GM21529 (cell line): ENCODE measurements around the gene TSR3.
A peak's percentile ranks its signal among the peaks of the same experiment; 100 is the strongest.

Experiments
- ATAC-seq: cut with Tn5 transposase; IDR thresholded peaks from one replicate; pipeline ENCODE4 v1.9.1; 2021; ENCODE audit not compliant: unreplicated experiment

TSR3 gene

DNA sequence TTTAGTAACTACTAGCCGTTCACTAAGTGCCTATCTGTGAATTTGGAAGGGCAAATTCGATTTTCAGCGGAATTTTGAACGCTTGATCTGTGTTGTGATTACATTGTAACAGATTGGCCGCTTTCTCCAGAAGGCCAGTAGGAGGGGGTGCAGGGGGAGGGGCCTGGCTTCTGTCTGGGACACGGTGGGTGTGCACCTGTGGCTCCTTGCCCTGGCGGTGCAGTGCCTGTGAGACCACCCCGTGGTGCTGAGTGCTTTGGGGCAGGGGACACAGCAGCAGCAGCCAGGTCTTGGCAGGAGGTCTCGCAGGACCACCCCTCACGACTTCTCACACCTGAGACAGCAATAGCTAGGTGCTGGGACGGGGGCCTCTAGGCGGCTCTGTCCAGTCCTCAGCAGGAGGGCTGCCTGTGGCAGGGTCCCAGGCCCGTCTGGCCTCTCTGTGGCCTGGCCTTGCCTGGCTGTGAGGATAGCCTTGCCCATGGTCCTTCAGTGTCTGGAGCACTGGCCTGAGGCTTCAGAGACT, 40.4 kb downstream of the TSR3 start:
- no peak for ATAC-seq

- no peak for ATAC-seq
Observed at GRCh38 chr16:1310832-1311200, 40.9 kb downstream of the TSR3 start.

DNA sequence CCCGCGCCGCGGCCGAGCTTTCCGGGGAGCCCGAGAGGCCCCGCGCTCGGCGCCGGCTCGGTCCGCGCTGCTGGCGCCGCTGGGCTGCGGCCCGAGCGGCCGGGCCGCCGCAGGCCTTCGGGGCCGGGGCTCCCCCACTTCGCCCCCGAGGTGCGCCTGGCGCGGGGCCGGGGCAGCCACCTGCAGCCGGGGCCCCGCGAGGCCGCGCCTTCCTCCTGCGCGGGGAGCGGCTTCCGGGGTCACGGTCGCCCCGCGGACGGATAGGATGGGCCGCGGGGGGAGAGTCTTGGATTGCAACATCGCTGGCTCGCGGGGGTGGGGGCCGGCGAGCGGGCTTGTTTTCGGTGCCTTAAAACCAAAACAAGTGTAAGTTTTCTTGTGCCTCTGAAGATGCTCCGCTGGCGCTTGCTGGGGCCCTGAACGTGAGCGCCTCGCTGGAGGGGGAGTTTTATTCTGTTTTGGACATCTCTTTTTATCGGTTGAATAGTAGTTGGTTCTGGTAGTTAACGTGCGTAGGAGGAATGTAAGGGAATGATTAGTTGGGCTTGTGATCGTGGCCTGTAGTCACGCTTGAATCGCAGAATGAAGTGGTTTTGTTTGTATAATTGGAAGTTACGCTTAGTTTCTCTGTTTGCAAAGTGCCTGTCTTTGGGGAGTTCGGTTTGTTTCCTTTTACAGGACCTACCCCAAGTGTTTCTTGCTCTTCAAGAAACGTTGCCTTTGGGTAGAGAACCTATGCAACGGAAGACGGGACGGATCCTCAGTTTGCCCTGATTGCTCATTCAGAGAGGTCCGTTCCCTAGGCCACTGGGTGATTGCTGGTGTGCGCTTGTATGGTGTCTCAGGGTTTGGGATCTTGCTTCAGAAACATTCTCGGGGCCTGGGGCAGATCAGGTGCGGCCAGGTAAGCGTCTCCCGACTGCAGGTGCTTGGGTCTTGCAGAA, 41.5 kb downstream of the TSR3 start:
- peak; percentile 6 for ATAC-seq

DNA sequence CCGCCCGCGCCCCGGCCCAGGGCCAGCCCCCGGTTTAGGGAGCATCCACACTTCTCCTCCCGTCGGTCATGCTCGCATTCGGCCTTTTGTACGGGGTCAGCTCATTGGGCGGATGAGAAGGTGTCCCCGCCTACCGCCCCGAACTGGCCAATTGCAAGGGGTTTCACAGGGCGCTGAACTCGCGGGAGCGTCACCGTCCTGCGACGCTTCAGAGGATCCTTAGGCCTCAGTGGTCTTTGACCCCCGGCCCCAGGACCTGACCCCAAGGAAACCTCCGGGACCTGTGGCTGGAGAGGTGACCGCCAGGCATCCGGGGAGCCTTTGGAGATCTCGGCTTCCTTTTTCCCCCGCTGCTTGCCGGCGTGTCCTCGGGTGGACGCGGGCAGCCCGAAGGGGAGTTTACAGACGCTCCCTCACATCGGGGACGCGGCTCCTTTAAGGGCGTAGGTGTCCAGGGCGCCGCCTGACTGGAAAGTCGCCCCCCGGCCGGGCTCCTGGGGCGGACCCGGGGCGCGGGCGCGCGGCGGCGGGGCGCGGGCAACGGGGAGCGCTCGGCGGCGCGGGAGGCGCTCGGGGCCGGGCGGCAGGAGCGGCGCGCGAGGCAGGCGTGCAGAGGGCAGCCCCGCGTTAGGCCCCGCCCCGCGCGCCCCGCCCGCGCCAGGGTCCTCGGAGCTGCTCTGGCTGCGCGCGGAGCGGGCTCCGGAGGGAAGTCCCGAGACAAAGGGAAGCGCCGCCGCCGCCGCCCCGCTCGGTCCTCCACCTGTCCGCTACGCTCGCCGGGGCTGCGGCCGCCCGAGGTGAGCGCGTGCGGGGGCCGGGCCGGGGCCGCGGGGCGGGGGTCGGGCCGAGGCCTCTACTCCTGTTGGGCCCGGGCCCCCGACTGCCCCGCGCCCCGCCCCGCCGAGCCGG, 42.4 kb downstream of the TSR3 start, which contains the start of gene UBE2I:
TSS of gene UBE2I (plus strand) at position 660 of the 909 bp plus-strand sequence. CDS start 4,395 bp downstream, outside the sequence.
- peak; percentile 49 for ATAC-seq

DNA sequence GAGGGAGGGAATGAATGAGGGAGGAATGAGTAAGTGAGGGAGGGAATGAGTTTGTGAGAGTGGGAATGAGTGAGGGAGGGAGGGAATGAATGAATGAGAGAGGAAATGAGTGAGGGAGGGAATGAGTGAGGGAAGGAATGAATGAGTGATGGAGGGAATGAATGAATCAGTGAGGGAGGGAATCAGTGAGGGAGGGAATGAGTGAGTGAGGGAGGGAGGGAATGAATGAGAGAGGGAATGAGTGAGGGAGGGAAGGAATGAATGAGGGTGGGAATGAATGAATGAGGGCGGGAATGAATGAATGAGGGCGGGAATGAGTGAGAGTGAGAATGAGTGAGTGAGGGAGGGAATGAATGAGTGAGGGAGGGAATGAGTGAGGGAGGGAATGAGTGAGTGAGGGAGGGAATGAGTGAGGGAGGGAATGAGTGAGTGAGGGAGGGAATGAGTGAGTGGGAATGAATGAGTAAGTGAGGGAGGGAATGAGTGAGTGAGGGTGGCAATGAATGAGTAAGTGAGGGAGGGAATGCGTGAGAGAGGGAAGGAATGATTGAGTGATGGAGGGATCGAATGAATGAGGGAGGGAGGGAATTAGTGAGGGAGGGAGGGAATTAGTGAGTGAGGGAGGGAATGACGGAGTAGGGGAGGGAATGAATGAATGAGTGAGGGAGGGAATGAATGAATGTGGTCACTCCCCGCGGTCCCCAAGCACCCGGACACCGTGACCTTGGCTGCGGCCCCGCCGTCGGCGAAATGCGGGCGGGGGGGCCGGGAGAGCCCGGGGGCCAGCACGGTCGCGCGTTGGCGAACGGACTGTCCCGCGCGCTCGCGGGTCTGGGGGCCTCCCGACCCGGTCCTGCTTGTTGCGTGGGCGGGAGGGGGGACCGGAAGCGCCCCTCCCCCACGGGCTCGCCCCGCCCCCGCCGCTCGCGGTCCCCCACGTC, 43.4 kb downstream of the TSR3 start:
- ATAC-seq = no peak

DNA sequence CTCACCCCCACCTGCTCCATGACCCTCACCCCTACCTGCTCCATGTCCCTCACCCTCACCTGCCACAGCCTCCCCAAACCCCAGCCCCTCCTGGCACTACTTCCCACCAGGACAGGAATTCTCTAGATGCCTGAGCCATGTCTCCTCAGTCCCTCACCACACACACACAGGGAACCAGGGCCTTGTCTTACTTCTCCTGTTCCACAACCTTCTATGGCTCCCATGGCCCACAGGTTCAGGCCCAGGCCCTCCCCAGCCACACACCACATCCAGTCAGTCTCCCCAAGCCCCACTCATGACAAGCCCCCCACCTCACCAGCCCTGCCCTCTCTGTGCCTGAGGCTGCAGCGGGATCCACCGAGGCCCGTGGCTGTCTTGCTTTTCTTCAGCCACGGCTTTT, 45.3 kb downstream of the TSR3 start:
- ATAC-seq = no peak

DNA sequence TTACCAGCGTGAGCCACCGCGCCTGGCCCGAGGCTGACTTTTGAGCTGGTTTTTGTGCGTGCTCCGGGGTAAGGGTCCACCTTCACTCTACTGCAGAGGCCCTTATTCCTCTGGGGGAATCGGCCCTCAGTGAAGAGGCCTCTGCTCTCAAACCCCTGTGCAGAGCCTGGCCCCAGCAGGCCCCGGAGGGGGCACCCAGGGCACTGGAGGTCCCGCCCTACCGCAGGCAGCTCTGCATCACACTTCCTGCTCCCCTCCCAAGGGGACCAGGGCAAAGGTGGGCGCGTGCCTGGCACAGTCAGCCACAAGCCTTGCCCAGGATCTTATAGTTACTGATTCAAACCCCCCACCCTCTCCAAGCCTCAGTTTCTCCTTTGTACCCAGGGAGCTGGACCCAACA, 45.9 kb downstream of the TSR3 start:
- ATAC-seq = no peak

DNA sequence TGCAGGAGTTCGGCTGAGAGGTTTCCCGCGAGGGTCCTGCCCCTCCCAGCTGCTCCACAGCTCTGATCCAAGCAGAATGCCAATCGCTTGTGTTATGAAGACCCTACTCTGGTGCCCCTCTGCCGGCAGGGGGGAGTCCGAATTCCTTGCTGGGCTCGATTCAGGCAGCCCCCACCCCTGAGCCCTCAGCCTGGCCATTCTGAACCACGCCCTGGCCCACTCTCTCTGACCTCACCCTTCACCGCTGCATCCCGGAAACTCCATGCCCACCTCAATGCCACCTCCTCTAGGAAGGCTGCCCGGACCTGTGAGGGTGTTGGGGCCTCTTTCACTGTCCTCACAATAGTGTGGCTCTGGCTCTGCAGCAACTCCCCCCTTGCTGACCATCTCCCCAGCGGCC, 50.1 kb downstream of the TSR3 start:
- ATAC-seq = no peak

DNA sequence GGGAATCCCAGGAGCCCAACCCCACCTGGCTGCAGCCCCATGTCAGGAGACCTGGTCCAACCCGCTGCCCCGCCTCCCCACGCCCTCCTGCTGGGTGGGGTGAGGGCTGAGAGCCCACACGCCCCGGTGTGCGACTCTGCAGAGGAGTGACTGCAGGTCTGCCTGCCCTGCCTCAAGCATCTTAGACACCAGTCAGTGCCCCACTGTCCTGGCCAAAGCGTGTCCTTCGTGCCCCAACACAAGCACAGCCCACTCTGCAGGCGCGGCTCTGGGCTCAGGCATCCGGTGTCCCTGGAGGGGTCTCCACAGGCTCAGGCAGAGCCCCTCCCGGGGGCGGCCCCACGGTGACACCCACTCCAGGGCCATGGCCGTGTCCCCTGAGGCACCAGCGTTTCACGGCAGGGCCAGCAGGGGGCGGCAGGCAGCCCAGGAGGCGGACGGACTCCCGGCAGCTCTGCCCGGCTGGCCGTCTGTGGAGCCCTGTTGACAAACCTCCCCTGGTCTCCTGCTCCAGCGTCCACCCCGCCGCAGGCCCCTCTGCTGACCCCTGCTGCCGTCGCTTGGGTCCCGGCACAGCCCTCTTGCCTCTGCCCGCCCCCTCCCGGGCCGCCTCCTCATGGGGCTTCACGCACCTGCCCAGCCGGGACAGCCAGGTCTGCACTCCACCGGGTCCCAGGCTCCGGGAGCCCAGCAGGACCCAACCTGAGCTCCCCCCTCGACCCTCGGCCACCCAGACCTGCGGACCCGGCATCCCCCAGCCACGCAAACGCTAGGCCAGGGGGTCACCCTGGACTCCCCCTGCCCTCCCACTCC, 50.8 kb downstream of the TSR3 start:
- no peak for ATAC-seq

DNA sequence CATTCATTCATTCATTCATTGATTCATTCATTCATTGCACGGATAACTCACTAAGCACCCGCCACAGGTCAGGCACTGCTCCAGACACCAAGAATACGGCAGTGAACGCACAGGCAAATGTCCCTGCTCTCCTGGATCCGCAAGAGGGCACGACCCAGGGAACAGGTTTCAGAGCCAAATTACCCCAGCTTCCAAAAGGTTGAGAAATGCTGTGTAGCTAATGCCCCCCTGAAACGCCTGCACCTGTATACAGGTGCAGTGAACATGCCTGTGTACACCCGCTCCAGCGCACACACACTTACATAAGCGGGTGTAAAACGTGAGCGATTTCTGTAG, 51.8 kb downstream of the TSR3 start:
- ATAC-seq = no peak
